NCI-H1092 treated with DMSO at 0.1 percent for 48 hours (cell line): ENCODE data around the gene XRCC6.
"Not testable (repeated sequence)": the region's sequence is repeated elsewhere in the genome, so short reads cannot be mapped to it uniquely, and the experiment has no call there.

Experiments used
- DNase-seq: peaks from one replicate; lab custom pipeline; 2025; lab: John Stamatoyannopoulos, UW

Gene XRCC6

DNA sequence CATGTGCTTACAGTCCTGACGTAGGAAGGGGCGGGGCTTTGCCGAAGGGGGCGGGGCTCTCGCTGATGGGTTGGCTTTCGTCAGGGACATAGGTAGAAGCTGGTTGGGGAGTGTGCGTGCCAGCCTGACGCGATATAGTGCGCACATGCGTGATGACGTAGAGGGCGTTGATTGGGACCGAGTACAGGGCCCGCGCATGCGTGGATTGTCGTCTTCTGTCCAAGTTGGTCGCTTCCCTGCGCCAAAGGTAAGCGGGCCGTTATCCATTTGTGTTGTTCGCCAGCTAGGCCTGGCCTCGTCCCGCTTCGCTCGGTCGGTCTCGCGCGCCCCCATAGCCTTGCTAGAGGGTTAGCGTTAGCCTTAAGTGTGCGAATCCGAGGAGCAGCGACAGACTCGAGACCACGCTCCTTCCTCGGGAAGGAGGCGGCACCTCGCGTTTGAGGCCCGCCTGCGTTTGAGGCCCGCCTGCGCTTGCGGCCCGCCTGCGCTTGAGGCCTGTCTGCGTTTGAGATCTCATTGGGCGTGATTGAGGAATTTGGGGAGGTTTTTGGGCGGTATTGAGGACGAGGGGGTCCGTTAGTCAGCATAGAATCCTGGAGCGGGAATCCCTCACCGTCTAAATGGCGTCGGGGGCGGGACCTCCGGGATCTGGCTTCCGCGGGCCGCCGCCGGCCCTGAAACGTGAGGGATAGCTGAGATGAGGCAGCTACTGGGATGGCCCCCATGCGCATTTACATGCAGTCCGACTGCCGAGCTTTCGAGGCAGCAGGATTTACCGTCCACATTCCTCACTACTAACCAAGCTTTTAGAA, at the start of gene XRCC6:
Gene XRCC6, plus strand, starts transcription at position 197 of the 812 bp plus-strand sequence. CDS start 710 bp downstream, outside the sequence.
- peak; percentile 99 for DNase-seq

DNA sequence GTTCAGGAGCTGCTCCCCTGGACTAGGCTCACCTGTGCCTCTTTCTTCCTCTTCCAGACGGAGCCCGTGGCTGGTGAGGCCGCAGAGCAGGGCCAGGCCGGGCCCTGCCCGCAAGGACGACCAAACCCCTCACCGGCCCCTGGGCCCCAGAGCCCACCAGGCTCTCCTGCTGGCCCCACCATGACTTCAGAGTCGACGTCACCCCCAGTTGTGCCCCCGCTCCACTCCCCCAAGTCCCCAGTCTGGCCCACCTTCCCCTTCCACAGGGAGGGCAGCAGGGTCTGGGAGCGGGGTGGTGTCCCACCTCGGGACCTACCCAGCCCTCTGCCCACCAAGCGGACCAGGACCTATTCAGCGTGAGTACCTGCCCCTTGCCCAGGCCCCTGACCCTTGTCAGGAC, 49.3 kb upstream of the XRCC6 start:
- no peak for DNase-seq

DNA sequence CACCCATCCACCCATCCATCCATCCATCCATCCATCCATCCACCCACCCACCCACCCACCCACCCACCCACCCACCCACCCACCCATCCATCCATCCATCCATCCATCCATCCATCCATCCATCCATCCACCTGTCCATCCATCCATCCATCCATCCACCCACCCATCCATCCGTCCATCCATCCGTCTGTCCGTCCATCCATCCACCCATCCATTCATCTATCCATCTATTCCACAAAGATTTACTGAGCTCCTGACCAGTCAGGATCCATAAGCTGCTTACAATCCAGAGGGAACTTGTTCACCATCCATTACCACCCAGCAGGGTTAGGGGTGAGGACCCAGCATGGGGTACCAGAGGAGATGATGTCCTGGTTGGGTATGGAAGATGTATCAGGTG, 48.8 kb upstream of the XRCC6 start:
- DNase-seq = not testable (repeated sequence)

DNA sequence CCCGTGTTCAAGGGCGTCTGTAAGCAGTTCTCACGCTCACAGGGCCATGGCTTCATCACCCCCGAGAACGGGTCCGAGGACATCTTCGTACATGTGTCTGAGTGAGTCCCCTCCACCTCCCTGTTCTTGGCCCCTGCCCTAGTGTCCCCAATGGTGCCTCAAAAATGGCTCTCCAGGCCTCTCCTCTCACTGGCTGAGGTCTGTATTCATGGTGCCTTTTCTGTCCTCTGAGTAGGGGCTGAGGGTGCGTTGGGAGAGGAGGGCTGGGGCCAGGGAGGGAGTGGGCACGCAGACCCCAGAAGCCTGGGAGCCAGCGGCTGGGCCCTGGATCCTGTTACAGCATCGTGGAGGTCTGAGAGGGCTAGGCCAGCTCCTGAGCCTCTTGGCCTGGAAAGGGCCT, 47.4 kb upstream of the XRCC6 start:
- no peak for DNase-seq

DNA sequence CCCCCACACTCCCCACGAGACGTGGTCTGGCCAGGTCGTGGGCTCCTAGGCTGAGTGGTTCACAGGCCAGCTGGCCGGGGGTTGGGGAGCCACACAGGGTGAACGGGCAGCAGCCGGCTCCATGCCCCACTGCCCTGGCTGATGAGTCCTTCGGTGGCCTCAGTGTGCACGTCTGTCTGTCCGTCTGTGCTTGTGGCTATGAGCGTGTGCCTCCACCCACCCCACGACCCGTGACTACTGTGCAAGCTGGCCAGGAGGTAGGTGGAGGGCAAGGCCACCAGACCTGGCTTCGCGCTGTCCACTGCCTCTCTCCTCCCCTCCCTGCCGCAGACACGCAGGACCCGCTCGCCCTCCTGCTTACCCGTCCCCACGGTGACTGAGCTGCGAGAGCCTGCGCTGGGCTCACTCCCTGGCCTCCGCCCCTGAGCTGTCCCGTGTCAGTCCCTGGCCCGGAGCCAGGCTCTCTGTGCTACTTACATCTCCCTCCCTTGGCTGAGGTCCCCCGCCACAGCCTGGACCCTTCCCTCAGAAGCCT, 46.2 kb upstream of the XRCC6 start:
- no peak for DNase-seq

DNA sequence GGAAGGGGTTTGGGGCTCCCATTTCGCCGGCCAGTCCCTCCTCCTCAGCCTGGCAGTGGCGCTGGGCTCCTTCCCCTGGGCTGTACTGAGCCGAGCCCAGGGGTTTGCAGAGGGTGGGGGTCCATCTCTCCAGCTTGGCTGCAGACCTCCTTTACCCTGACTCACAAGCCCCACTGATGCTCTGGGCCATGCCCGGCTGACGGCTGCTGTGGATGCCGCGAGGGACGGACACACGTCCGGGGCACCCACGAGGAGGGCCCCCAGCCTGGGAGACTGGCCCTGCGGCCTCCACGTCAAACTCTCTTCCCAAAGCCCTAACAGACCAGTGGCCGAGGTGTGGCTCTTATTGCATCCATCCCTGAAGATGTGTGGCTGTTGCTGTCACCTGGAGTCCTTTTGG, 45.6 kb upstream of the XRCC6 start:
- no peak for DNase-seq

DNA sequence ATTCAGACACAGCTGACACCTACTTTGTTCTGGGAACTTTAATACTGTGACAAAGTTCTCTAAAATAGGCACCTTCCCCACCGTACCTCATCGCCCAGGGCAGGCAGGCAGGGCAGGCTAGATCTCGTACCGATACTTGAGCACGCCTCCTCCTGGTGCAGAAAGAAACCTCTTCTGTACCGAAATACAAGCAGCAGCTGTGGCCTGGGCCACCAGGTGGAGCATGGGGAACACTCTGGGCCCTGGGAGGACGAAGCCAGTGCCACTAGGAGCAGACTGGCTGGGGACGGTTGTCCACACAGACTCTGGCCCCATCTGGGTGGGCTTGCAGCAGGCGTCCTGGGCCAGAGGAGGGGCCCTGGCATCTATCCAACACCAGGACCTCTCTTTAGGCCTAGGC, 44.2 kb upstream of the XRCC6 start:
- DNase-seq = peak; percentile 12

DNA sequence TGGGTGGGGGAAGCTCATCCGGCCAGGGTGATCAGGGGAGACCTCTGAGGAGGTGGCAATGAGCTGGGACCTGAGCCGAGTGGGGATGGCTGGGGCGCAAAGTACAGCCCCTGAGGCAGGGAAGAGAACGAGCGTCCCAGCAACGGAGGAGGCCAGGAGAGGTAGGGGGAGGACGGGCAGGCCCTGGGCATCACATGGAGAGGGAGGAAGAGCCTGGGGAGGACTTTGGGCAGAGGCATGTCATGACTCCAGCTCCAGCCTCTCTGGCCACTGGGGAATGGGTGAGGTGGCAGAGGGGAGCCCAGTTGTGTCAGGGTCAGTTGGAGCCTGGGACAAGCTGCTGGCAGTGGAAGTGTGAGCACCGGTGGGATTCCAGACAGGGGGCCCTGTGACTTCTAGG, 43.0 kb upstream of the XRCC6 start:
- DNase-seq = no peak

DNA sequence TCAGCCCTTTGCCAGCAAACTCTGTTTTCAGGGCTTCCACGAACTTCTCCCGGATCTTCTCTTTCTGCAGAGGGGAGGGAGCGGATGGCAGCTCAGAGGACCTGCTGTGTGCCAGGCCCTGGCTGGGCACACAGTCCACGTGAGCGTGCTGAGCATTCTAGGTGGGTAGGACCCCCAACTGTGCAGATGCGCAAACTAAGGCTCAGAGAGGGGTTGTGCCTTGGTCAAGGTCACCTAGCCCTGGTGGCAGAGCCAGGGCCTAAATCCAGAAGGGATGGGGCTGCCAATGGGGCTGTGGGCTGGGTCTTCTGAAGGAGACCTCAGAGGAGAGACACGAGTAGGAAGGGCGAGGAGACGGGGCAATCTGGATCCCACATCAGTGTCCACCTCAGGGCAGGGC, 42.3 kb upstream of the XRCC6 start:
- no peak for DNase-seq

DNA sequence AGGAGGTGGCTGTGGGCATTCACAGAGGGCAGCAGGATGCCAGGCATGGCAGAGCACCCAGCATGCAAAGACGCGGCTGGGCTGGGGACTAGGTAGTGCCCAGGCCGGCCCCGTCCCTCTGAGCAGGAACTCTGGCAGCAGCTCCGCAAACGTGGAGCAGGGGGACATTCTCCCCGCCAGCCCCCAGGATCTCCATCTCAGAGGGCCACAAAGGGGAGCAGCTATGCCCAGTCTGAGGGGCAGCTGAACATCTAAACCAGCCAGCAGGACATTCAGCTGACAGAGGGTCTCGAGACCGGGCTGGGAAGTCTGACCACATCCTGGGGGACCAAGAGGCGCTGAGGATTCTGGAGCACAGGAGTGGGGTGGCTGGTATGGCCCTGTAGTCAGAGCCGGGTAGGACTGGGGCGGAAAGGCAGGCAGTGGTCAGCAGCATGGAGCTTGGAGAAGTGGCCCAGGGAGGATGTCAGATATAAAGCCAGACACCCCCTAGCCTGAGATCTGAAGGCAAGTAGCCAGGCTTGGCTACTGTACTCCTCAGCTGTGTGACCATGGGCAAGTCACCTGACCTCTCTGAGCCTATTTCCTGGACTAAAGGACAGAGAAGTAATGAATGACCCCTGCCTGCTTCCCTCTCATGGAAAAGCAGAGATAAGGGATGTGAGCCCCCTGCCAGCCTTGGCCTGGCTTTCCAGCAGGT, 41.6 kb upstream of the XRCC6 start:
- DNase-seq = no peak

DNA sequence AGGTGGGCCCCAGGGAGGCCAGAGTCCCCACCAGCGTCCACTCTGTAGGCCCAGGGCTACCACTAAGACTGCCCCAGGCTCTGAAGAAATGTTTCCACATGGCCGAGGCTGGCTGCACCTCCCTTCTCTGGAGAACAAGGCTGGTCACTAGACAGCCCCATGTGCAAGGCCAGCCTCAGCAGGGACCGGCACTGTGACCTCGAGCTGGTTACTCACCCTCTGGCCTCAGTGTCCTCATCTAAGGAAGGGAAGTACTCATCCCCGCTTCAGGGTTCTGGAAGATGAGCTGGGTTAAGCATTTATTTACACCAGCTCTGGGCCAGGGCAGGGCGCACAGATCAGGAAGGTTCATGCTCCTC, 41.1 kb upstream of the XRCC6 start:
- no peak for DNase-seq

DNA sequence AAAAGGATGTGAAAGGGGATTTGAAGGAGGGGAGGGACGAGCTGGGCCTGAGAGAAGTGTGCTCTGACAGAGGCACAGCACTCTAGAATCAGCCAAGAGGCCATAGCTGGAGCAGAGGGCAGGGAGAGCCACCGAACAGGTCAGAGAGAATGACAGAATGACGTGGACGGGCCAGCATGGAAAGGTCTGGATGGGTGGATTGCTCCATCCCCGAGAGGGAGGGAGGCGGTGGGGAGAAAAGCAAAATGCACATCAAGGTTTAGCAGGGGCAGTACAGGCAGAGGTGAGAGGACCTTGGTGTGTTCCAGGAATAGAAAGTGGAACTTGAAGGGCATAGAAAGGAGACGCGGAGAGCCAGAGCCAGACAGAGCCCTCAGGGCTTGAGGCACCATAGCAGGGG, 38.4 kb upstream of the XRCC6 start:
- DNase-seq = no peak

DNA sequence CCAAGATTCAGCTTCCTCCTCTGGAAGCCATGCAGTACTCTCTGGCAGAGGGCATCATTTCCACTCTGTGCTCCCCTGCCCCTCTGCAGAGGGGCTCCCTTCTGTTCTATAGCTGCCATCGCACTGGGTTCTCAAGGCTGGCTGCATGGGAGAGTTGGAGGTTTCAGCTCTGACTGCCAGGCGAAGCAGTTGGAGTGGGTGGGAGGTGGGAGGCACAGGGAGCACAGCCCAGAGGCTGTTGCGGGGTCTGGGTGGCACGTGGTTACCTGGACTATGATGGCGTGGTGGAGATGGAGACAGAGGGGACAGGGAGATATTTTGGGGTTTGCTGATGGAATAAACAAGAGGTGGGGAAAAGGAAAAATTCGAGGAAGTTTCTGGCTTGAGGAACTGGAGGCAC, 36.2 kb upstream of the XRCC6 start:
- DNase-seq = no peak

DNA sequence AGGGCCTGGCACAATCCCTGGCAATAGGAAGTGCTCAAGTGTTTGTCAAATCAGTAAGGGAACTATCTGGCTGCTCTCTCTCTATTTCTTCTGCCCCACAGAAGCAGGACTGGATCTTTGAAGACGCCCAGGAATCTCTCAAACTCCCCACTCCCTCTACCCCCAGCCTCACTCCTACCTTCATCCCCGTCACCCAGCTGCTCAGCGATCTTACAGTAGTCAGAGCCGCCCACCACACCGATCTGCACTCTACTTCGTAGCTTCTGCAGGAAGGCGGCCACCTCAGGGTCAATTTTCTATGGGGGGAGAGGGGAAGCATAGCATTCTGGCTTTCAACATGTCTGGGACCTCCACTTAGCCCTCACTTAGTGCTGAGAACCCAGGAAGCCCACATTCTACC, 35.2 kb upstream of the XRCC6 start:
- no peak for DNase-seq

DNA sequence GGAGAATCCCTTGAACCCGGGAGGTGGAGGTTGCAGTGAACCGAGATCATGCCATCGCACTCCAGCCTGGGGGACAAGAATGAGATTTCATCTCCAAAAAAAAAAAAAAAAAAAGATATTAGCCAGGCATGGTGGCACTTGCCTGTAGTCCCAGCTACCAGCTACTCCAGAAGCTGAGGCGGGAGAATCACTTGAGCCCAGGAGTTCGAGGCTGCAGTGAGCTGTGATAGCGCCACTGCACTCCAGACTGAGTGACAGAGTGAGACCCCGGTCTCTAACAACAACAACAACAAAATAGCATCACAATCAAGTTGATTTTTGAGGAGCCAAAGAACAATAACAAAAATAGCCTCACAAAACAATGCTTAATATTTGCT, 33.8 kb upstream of the XRCC6 start:
- DNase-seq = no peak

DNA sequence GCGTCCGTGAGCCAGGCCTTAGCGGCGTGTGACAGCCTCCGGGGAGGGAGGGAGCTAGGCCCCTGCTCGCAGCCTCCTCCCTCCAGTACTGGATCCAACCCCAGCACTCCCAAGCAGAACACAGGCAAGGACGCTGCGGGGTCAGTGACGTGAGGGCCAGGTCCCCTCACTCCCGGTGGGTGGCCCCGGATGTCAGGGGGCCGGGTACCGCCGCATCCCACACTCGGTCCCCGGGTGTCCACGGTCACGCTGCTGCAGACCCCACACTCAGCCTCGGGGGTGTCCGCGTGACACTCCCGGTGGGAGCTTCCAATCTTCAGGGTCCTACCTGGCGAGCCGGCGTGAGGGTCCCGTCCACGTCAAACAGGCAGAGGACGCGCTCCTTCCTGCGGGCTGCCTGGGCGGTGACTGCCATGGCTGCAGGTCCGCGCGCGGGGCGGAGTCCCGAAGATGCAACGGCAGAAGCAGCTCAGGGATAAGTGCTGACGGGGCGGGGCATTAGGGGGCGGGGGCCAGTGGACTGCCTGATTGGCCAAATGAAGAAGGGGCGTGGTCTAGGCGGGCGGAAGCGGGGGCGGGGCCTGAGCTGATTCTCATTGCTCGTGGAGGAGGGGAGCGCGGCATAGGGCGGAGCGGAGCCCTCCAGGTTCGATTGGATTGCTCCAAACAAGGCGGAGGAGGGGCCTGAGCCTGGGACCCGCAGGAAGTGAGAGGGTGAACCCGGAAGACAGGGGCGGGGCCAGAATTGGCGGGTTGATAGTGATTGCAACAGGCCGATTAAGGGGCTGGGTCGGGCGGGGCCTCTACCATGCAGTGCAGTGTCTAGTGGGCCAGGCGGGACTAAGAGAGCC, 31.5 kb upstream of the XRCC6 start, which contains the start of gene PMM1:
Gene PMM1, minus strand, starts transcription at position 450 of the 851 bp plus-strand sequence. Its CDS starts 35 bp downstream, at position 415.
- peak; percentile 100 for DNase-seq

DNA sequence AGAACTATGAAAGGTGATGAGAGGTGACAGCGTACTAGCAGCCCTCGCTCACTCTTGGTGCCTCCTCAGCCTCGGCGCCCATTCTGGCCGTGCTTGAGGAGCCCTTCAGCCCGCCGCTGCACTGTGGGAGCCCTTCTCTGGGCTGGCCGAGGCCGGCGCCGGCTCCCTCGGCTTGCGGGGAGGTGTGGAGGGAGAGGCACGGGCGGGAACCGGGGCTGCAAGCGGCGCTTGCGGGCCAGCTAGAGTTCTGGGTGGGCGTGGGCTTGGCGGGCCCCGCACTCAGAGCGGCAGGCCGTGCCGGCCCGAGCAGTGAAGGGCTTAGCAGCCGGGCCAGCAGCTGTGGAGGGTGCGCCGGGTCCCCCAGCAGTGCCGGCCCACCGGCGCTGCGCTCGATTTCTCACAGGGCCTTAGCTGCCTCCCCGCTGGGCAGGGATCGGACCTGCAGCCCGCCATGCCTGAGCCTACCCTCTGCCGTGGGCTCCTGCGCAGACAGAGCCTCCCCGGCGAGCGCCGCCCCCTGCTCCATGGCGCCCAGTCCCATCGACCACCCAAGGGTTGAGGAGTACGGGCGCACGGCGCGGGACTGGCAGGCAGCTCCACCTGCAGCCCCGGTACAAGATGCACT, 27.6 kb upstream of the XRCC6 start:
- not testable (repeated sequence) for DNase-seq

DNA sequence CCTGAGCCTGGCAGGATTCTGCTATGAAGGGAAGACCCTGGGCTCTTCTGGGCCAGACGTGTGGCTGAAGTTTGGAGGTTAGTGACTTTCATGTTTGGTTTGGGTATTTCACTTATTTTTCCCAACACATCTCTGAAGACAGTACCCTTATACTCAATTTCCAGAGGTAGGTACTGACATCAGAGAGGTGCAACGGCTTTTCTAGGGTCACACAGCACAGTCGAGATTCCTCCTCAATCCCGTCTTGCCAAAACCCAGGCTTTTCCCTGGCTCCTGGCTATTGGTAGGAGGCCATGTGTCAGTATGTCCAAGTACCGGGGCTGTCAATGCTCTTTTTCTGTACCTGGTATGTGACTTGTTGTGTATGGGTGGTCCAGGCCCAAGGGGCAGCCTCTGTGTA, 25.4 kb upstream of the XRCC6 start:
- DNase-seq = no peak

DNA sequence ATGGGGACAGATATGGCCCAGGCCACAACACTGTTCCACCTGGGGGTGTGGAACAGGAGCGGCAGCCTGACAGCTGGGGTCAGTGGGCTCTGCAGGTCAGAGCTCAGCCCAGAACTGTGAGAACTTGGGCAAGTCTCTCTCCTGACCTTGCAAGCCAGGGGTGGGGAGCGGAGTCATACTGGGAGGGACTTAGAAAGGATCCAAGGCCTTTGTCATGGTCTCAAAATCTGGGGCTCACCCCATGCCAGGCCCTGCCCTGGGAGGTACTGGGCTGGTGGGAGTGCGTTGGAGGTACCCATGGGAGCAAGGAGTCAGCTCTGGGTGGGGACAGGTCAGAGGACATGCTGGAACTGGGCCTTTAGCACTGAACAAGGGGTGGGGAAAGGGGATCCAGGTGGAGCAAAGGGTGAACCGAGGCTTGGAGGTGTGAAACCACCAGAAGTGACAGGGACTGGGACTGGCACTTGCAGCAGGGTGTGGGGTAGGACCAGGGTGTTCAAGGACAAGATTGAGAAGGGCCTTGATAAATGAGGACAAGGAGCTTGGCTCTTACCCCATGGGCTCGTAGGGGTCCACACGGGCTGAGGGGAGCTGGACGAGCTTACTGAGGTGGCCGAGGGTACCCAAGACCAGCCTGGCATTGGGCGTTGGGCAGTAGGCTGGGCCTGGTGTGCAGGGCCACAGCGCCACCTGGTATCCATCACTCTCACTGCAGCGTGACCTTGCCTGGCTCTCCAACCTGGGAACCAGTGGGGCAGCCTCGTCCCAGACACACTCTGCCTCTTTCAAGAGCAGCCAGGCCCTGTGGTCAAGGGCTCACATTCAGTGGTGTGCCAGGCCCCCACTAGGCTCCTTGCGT, 24.1 kb upstream of the XRCC6 start:
- DNase-seq = peak; percentile 48

DNA sequence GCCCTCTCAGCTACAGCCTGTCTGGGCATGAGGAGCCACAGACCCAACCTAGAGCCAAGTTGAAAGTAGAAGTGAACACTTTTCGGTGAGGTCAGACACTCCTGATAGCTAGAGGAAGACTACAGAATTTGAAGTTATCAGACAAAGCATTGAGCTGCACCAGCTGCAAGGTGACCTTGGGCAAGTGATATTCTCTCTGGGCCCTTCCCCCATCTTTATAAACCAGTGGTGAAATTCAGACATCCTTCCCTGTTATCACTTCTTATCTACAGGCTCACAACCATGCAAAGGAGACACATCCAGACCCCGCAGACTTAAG, 23.5 kb upstream of the XRCC6 start:
- no peak for DNase-seq

DNA sequence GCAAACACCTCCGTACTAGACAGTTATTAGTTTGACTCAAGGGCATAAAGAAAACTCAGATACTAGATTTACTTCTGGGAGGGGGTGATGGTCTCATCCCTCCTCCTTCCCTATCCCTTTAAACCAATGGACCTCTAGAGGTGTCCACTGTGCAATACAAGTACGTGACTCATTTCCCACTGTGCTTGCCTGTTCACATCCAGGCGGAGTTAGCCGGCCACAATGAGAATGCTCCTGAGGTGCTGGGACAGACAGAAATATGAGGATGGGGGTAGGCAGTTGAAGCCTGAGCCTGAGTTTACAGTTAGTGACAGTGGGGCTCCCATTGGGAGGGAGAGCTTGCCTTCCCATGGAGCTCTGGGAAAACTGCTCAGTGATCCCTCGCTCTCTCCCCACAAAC, 23.0 kb upstream of the XRCC6 start:
- no peak for DNase-seq
